ENCODE data around the gene CFAP46. TPM values are rescaled to one million over a fixed set of nuclear protein-coding genes. Genes with fewer than 3 reads are reported as not detected.

The CFAP46 gene
- total and polyA plus RNA-seq, 2 of the 8 experiments (the other 6 are each of a cell fraction or from before 2014, with no cell fraction given): 2.6 to 4.8 TPM

DNA sequence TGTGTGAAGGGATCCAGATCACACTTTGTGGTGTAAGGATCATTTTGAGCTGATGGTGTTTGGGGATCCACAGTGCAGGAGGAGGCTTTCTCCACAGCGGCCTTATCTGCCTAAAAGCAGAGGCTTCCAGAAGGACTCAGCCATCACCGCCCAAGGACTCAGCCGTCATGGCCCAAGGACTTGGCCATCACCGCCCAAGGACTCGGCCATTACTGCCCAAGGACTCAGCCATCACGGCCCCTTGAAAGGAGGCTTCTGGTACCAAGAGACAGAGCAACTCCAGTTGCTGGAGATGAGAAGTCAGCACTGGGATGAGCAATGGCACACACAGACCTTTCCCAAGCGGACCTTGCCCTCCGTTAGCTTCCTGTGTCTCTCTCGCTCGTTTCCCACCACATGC is 6.0 kb upstream of the CFAP46 start:
- no peak overlapping the region for H4K91ac ChIP-seq (replicated peaks; ENCODE audit: insufficient read length, low read length)
- H3K79me2 ChIP-seq (ENCODE audit: control insufficient read depth in 1 of 2, insufficient read depth in 2 of 2, low read length in 2 of 2): no peaks in the 10 kb centered on the region
- TF ChIP-seq SP2 (IDR thresholded peaks at IDR 0.05; ENCODE audit: low read length): no peak
- TF ChIP-seq, protein P1, sequence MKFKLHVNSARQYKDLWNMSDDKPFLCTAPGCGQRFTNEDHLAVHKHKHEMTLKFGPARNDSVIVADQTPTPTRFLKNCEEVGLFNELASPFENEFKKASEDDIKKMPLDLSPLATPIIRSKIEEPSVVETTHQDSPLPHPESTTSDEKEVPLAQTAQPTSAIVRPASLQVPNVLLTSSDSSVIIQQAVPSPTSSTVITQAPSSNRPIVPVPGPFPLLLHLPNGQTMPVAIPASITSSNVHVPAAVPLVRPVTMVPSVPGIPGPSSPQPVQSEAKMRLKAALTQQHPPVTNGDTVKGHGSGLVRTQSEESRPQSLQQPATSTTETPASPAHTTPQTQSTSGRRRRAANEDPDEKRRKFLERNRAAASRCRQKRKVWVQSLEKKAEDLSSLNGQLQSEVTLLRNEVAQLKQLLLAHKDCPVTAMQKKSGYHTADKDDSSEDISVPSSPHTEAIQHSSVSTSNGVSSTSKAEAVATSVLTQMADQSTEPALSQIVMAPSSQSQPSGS (IDR thresholded peaks at IDR 0.05; ENCODE audit: low read length): no peak
- TF ChIP-seq HDAC2 (IDR thresholded peaks at IDR 0.05; ENCODE audit: borderline replicate concordance in 1 of 2, low read depth in 2 of 2, low read length in 2 of 2): no peak
- no peak for TF ChIP-seq TCF12 (IDR thresholded peaks at IDR 0.05; ENCODE audit: low read depth, low read length)
- TF ChIP-seq ASH2L (IDR thresholded peaks at IDR 0.05; ENCODE audit: low read length): no peak
- TF ChIP-seq, protein P2, sequence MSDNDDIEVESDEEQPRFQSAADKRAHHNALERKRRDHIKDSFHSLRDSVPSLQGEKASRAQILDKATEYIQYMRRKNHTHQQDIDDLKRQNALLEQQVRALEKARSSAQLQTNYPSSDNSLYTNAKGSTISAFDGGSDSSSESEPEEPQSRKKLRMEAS (IDR thresholded peaks at IDR 0.05): no peak
- no peak for TF ChIP-seq SUZ12 (IDR thresholded peaks at IDR 0.05; ENCODE audit: low read length)
- no peak for TF ChIP-seq RAD21 (IDR thresholded peaks at IDR 0.05 in 1 of 2, conservative IDR thresholded peaks at IDR 0.05 in 1 of 2; ENCODE audit: low read depth in 2 of 2, low read length in 2 of 2)
- no peak for TF ChIP-seq KDM4A (IDR thresholded peaks at IDR 0.05; ENCODE audit: low read depth, low read length, severe bottlenecking)
- WGBS, 2 experiments (ENCODE audit: extremely low coverage in 1 of 2, insufficient coverage in 1 of 2, insufficient read length in 1 of 2, insufficient replicate concordance in 2 of 2, low coverage in 1 of 2, low lambda C conversion rate in 2 of 2, missing lambda C conversion rate in 1 of 2): 90% methylated on average over 10 of the region's 10 CpGs; no CpG with 5 or more reads in 1 of the 2 experiments
- no peak overlapping the region for H3K4ac ChIP-seq (replicated peaks; ENCODE audit: insufficient read length, low read depth, low read length)
- H3K23ac ChIP-seq (ENCODE audit: insufficient read length): no peak overlapping the region
- no peak overlapping the region for H3K27ac ChIP-seq (ENCODE audit: low read depth, low read length)
- H3K79me1 ChIP-seq (ENCODE audit: low read depth, low read length): no peaks in the 10 kb centered on the region
- H2BK5ac ChIP-seq (ENCODE audit: low read depth, low read length): no peak overlapping the region
- no peak overlapping the region for H4K8ac ChIP-seq (ENCODE audit: extremely low read depth, insufficient read depth, low read length)
- no peak for DNase-seq (ENCODE audit: low read depth in 1 of 2, low spot score in 2 of 2)
- peaks cover 0 to 2% (median 0%) of the 10 kb centered on the region in 4 experiments; a peak in 1 of 7 replicates for H3K4me1 ChIP-seq (replicated peaks in 1 of 4; ENCODE audit: control insufficient read depth in 3 of 4, insufficient read depth in 4 of 4, low read length in 3 of 4)
- H2AFZ ChIP-seq (ENCODE audit: low read length): no peak overlapping the region; the same call in 1 of the 2 replicates
- H2BK12ac ChIP-seq (ENCODE audit: low read depth, low read length): no peak overlapping the region
- H2AK5ac ChIP-seq (ENCODE audit: low read depth, low read length): no peak overlapping the region
- no peak overlapping the region for H3K9ac ChIP-seq (replicated peaks in 1 of 4; ENCODE audit: extremely low read depth in 1 of 4, low read depth in 3 of 4, low read length in 3 of 4)
- ChIA-PET POLR2A (ENCODE audit: partially characterized antibody) (no interaction called here), CTCF (ENCODE audit: partially characterized antibody) (interaction anchor here (2.1 kb wide), 1 partner anchor 10 kb away, joined by 7 read pairs; no protein-coding TSS in a partner anchor)
- H3K4me3 ChIP-seq (ENCODE audit: extremely low read depth in 1 of 4, insufficient read depth in 2 of 4, low read depth in 3 of 4, low read length in 4 of 4): no peak overlapping the region
- peaks cover 0 to 5% of the 10 kb centered on the region in 2 experiments for H4K20me1 ChIP-seq (replicated peaks in 1 of 2; ENCODE audit: control insufficient read depth in 1 of 2, insufficient read depth in 2 of 2, low read length in 2 of 2)
- H3K23me2 ChIP-seq (ENCODE audit: low read depth, low read length): peaks cover 3% of the 10 kb centered on the region; the same call in 1 of the 2 replicates
- no peak overlapping the region for H3K18ac ChIP-seq (ENCODE audit: extremely low read depth, low read length)
- no peaks in the 10 kb centered on the region for H3K36me3 ChIP-seq (ENCODE audit: control insufficient read depth in 2 of 4, insufficient read depth in 4 of 4, low read length in 3 of 4)
- no peak overlapping the region for H2BK15ac ChIP-seq (ENCODE audit: low read length)
- H3K4me2 ChIP-seq (ENCODE audit: insufficient read depth in 1 of 2, low read depth in 2 of 2, low read length in 2 of 2): no peak overlapping the region
- H3K14ac ChIP-seq (ENCODE audit: insufficient read length): no peak overlapping the region
- no peak overlapping the region for H3K56ac ChIP-seq (replicated peaks; ENCODE audit: insufficient read length, low read depth, low read length)
- no peaks in the 10 kb centered on the region for H3K9me3 ChIP-seq (ENCODE audit: insufficient read depth in 2 of 2, low read depth in 1 of 2, low read length in 1 of 2)
- no peaks in the 10 kb centered on the region for H3K27me3 ChIP-seq (replicated peaks in 1 of 4; ENCODE audit: control insufficient read depth in 3 of 4, extremely low read depth in 1 of 4, insufficient read depth in 3 of 4, low read length in 3 of 4)
- H2BK120ac ChIP-seq (replicated peaks; ENCODE audit: low read depth, low read length): no peak overlapping the region
- no peak overlapping the region for H4K5ac ChIP-seq (ENCODE audit: insufficient read length, low read depth, low read length)
- H2BK20ac ChIP-seq (ENCODE audit: low read length): no peak overlapping the region
- FAIRE-seq: no peak
